ENCODE data around the gene SLC25A30. TPM values are rescaled to one million over a fixed set of nuclear protein-coding genes. Genes with fewer than 3 reads are reported as not detected.
A peak's percentile ranks its signal among the peaks of the same experiment; 100 is the strongest.

The SLC25A30 gene
- total and polyA plus RNA-seq, 12 donors = 3.4 to 45.6 (median 19.0) TPM

- peaks cover 3 to 9% of the 10 kb centered on the region in 2 donors for H3K4me1 ChIP-seq (replicated peaks in 1 of 2)
- intact Hi-C loops (cut with DNase I) = loop anchor here in 1 of 2 donors (10.0 kb wide), 1 partner anchor 124 kb away; no protein-coding TSS in a partner anchor
- H3K4me3 ChIP-seq = no peak overlapping the region
- H3K27ac ChIP-seq = peak overlapping the region in 1 of 5 donors; percentile 5
- H3K36me3 ChIP-seq (replicated peaks in 1 of 2) = no peaks in the 10 kb centered on the region
- no peaks in the 10 kb centered on the region for H3K9me3 ChIP-seq (replicated peaks in 1 of 3)
- WGBS, 4 donors = 14 to 34% (median 18%) methylated on average over 18 to 30 of the region's 30 CpGs
- peak; percentile 54 to 80 (median 70) for DNase-seq
- H3K27me3 ChIP-seq = no peaks in the 10 kb centered on the region
- TF ChIP-seq, protein P1, sequence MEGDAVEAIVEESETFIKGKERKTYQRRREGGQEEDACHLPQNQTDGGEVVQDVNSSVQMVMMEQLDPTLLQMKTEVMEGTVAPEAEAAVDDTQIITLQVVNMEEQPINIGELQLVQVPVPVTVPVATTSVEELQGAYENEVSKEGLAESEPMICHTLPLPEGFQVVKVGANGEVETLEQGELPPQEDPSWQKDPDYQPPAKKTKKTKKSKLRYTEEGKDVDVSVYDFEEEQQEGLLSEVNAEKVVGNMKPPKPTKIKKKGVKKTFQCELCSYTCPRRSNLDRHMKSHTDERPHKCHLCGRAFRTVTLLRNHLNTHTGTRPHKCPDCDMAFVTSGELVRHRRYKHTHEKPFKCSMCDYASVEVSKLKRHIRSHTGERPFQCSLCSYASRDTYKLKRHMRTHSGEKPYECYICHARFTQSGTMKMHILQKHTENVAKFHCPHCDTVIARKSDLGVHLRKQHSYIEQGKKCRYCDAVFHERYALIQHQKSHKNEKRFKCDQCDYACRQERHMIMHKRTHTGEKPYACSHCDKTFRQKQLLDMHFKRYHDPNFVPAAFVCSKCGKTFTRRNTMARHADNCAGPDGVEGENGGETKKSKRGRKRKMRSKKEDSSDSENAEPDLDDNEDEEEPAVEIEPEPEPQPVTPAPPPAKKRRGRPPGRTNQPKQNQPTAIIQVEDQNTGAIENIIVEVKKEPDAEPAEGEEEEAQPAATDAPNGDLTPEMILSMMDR (IDR thresholded peaks at IDR 0.05) = peak; percentile 85 to 98 (median 91)
- TF ChIP-seq POLR2A (IDR thresholded peaks at IDR 0.05) = no peak
Observed at GRCh38 chr13:45370922-45371406, 47.2 kb downstream of the SLC25A30 start.

DNA sequence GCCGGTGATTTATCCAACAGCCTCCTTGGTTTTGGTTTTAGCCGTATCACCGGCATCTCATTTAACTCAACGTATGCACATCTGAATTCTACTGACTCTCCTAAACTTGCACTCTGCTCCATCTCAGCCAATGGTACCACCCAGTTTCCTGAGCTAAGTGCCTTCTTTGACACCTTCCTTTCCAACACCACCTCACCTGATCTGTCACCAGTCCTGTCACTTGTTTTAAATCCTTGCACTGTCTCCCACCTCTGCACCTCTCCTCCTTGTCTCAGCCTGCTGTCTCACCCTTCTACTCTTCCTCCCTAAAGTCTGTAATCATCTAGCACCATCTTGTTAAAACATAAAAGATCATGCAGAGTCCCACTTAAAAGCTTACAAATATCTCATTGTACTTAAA is 49.1 kb downstream of the SLC25A30 start:
- no peak for DNase-seq
- intact Hi-C loops (cut with DNase I) = no loop called here
- TF ChIP-seq, protein P1 (IDR thresholded peaks at IDR 0.05) = no peak
- no peak for TF ChIP-seq POLR2A (IDR thresholded peaks at IDR 0.05)
- 96 to 98% (median 97%) methylated on average over 4 of the region's 4 CpGs for WGBS, 4 donors
- Histone ChIP-seq H3K4me1 (replicated peaks in 1 of 2) (peaks cover 3 to 9% of the 10 kb centered on the region in 2 donors), H3K27ac (no peak overlapping the region), H3K36me3 (replicated peaks in 1 of 2) (no peaks in the 10 kb centered on the region), H3K27me3 (no peaks in the 10 kb centered on the region), H3K9me3 (replicated peaks in 1 of 3) (no peaks in the 10 kb centered on the region), H3K4me3 (no peak overlapping the region)

GRCh38 chr13:45368571-45368970 is 49.6 kb downstream of the SLC25A30 start:
- peaks cover 3 to 9% of the 10 kb centered on the region in 2 donors for H3K4me1 ChIP-seq (replicated peaks in 1 of 2)
- no peak overlapping the region for H3K4me3 ChIP-seq
- no peak overlapping the region for H3K27ac ChIP-seq
- 28 to 54% (median 34%) methylated on average over 3 of the region's 3 CpGs for WGBS, 4 donors
- TF ChIP-seq, protein P1 (IDR thresholded peaks at IDR 0.05) = no peak
- TF ChIP-seq POLR2A (IDR thresholded peaks at IDR 0.05) = no peak
- H3K27me3 ChIP-seq = no peaks in the 10 kb centered on the region
- H3K9me3 ChIP-seq (replicated peaks in 1 of 3) = no peaks in the 10 kb centered on the region
- intact Hi-C loops (cut with DNase I) = no loop called here
- no peak for DNase-seq
- no peaks in the 10 kb centered on the region for H3K36me3 ChIP-seq (replicated peaks in 1 of 2)

- intact Hi-C loops (cut with DNase I) = no loop called here
- TF ChIP-seq POLR2A (IDR thresholded peaks at IDR 0.05) = no peak
- TF ChIP-seq, protein P1 (IDR thresholded peaks at IDR 0.05) = no peak
- H3K4me3 ChIP-seq = no peak overlapping the region
- DNase-seq = no peak
- H3K27me3 ChIP-seq = no peaks in the 10 kb centered on the region
- no peaks in the 10 kb centered on the region for H3K9me3 ChIP-seq (replicated peaks in 1 of 3)
- WGBS, 4 donors = 74 to 90% (median 86%) methylated on average over 2 to 4 of the region's 4 CpGs
- no peak overlapping the region for H3K27ac ChIP-seq
- no peaks in the 10 kb centered on the region for H3K36me3 ChIP-seq (replicated peaks in 1 of 2)
- H3K4me1 ChIP-seq (replicated peaks in 1 of 2) = peaks cover 3 to 9% of the 10 kb centered on the region in 2 donors
Observed at GRCh38 chr13:45368005-45368404, 50.2 kb downstream of the SLC25A30 start.
